HUES6 (cell line): Measurements from ENCODE around the gene BAG3.
A peak's percentile ranks its signal among the peaks of the same experiment; 100 is the strongest.

Experiments used
- H3K27ac ChIP-seq: 2 replicates; pipeline ENCODE4 v1.7.0; 2013; ENCODE audit warnings: low read depth, mild to moderate bottlenecking, low read length, inconsistent platforms
- H3K27me3 ChIP-seq: 2 replicates; pipeline ENCODE4 v1.6.1; 2013; ENCODE audit warnings: low read length; ENCODE audit not compliant: control insufficient read depth, insufficient read depth
- H3K36me3 ChIP-seq: 2 replicates; pipeline ENCODE4 v1.6.1; 2013; ENCODE audit warnings: low read length; ENCODE audit not compliant: control insufficient read depth, insufficient read depth
- H3K4me1 ChIP-seq: 2 replicates; pipeline ENCODE4 v1.6.1; 2013; ENCODE audit warnings: low read length; ENCODE audit not compliant: control insufficient read depth, insufficient read depth
- H3K4me3 ChIP-seq: 2 replicates; pipeline ENCODE4 v1.5.1; 2013; ENCODE audit warnings: low read depth, low read length
- H3K9ac ChIP-seq: one replicate; pipeline ENCODE4 v1.6.1; 2013; ENCODE audit warnings: mild to moderate bottlenecking, low read length
- H3K9me3 ChIP-seq: 2 replicates; pipeline ENCODE4 v1.6.1; 2013; ENCODE audit warnings: low read depth, low read length; ENCODE audit not compliant: control insufficient read depth, insufficient read depth

The BAG3 gene

DNA sequence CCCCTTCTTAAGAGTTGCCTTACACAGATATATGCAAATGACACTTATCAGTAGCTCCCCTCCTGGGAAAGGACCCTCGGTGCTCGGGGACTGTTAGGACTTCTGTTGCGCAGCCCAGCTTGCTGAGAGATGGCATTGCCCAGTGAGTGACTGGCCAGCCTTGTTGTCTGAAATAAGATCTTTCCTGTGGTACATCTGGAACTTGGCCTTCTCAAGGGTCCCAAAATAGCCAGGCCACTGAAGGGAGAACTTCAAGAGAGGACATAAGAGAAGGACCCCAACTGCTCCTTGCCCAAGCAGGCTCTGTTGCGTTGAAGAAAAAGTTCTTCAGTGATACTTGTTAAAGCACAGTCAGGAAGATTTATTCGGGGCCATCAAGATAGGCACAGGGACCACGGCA is 17.3 kb downstream of the BAG3 start:
- no peaks in the 10 kb centered on the region for H3K27me3 ChIP-seq
- no peak overlapping the region; the same call in 1 of the 2 replicates for H3K27ac ChIP-seq
- H3K9ac ChIP-seq = peak overlapping the region; percentile 20
- no peaks in the 10 kb centered on the region for H3K9me3 ChIP-seq
- H3K4me3 ChIP-seq = no peak overlapping the region
- peaks cover 26% of the 10 kb centered on the region for H3K4me1 ChIP-seq
- H3K36me3 ChIP-seq = peaks cover 34% of the 10 kb centered on the region

- Histone ChIP-seq H3K4me1 (peaks cover 29% of the 10 kb centered on the region), H3K27ac (no peak overlapping the region), H3K36me3 (peaks cover 43% of the 10 kb centered on the region), H3K4me3 (no peak overlapping the region), H3K9ac (no peak overlapping the region), H3K9me3 (no peaks in the 10 kb centered on the region), H3K27me3 (no peaks in the 10 kb centered on the region)
These were observed 18.2 kb downstream of the BAG3 start for GRCh38 chr10:119669331-119669730.

DNA sequence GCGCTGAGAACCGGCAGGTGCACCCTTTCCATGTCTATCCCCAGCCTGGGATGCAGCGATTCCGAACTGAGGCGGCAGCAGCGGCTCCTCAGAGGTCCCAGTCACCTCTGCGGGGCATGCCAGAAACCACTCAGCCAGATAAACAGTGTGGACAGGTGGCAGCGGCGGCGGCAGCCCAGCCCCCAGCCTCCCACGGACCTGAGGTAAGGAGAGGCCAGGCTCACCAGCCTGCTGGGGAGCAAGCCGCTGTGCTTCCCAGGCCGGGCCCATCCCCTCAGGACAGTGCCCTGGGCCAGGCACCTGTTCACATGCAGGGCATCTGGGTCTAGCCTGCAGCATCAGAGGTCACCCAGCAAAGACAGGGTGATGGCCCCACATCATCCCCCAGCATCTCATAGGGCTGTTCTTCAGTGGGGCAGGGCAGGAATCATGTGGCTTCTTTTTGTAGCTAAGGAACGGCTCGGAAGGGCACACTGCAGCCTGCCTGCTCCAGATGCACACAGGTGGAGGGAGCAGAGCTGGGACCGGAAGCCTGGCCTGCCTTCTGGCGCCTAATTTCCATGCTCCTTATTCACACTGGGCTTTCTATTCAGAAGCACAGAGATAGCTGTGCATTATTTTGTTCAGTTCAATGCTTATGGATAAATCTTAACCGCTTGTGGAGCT is 18.9 kb downstream of the BAG3 start:
- Histone ChIP-seq H3K36me3 (peaks cover 48% of the 10 kb centered on the region), H3K27me3 (no peaks in the 10 kb centered on the region), H3K27ac (no peak overlapping the region), H3K9ac (no peak overlapping the region), H3K4me1 (peaks cover 29% of the 10 kb centered on the region), H3K9me3 (no peaks in the 10 kb centered on the region), H3K4me3 (no peak overlapping the region)

DNA sequence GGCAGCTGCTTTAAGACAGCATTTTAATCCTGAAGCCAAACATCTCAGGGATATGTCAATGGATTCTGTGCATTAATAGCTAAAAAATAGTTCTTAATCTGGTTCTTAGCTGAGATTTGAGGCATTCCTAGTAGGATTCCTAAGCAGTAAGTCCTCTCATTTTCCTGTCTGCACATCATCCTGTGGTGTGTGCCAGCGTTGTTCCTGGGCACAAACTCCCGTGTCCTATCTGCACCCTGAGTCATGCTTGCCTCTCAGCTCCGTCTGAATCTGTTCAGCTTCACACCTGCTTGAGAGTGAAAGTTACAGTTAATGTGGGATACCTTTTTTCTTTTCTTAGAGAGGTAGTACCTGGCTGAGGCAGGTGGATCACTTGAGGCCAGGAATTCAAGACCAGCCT is 19.5 kb downstream of the BAG3 start:
- H3K4me3 ChIP-seq = no peak overlapping the region
- no peaks in the 10 kb centered on the region for H3K9me3 ChIP-seq
- no peak overlapping the region for H3K27ac ChIP-seq
- peaks cover 29% of the 10 kb centered on the region for H3K4me1 ChIP-seq
- peaks cover 49% of the 10 kb centered on the region for H3K36me3 ChIP-seq
- no peak overlapping the region for H3K9ac ChIP-seq
- no peaks in the 10 kb centered on the region for H3K27me3 ChIP-seq

DNA sequence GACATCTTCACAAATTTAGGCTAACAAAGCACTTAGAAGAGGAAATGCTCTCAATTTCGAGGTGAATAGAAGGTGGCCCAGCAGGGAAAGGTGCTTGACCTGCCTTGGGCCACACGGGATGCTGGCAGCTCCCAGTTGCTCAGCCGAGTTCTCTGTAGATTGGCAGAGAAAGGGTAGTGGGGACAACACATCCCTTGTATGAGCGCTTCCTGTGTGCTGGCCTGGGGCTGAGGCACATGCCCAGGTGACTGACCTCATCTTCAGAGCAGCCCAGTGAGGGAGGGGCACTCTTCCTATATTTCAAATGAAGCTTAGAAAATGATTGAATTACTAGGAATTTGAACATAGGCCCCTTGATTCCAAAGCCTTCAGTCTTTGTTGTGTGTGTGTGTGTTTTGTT is 20.2 kb downstream of the BAG3 start:
- Histone ChIP-seq H3K27ac (no peak overlapping the region), H3K4me1 (peaks cover 29% of the 10 kb centered on the region), H3K36me3 (peaks cover 51% of the 10 kb centered on the region)

GRCh38 chr10:119672291-119672690 is 21.1 kb downstream of the BAG3 start:
- Histone ChIP-seq H3K27ac (no peak overlapping the region), H3K4me3 (no peak overlapping the region), H3K27me3 (no peaks in the 10 kb centered on the region), H3K4me1 (peaks cover 27% of the 10 kb centered on the region), H3K36me3 (peaks cover 60% of the 10 kb centered on the region), H3K9me3 (no peaks in the 10 kb centered on the region), H3K9ac (no peak overlapping the region)

More for the DNA sequence above, 20.2 kb downstream of the BAG3 start:
- no peaks in the 10 kb centered on the region for H3K27me3 ChIP-seq
- no peak overlapping the region for H3K9ac ChIP-seq
- no peak overlapping the region for H3K4me3 ChIP-seq
- no peaks in the 10 kb centered on the region for H3K9me3 ChIP-seq

GRCh38 chr10:119673271-119673670 is 22.1 kb downstream of the BAG3 start:
- peaks cover 18% of the 10 kb centered on the region; the same call in 1 of the 2 replicates for H3K4me1 ChIP-seq
- H3K36me3 ChIP-seq = peaks cover 68% of the 10 kb centered on the region
- no peaks in the 10 kb centered on the region for H3K27me3 ChIP-seq
- no peak overlapping the region for H3K9ac ChIP-seq
- H3K4me3 ChIP-seq = no peak overlapping the region
- H3K27ac ChIP-seq = no peak overlapping the region
- H3K9me3 ChIP-seq = no peaks in the 10 kb centered on the region

- no peak overlapping the region for H3K27ac ChIP-seq
- no peak overlapping the region for H3K9ac ChIP-seq
- peaks cover 9% of the 10 kb centered on the region; the same call in 1 of the 2 replicates for H3K4me1 ChIP-seq
- peaks cover 60% of the 10 kb centered on the region for H3K36me3 ChIP-seq
- H3K27me3 ChIP-seq = no peaks in the 10 kb centered on the region
- no peak overlapping the region for H3K4me3 ChIP-seq
- no peaks in the 10 kb centered on the region for H3K9me3 ChIP-seq
These were observed 24.4 kb downstream of the BAG3 start for GRCh38 chr10:119675483-119676170.

DNA sequence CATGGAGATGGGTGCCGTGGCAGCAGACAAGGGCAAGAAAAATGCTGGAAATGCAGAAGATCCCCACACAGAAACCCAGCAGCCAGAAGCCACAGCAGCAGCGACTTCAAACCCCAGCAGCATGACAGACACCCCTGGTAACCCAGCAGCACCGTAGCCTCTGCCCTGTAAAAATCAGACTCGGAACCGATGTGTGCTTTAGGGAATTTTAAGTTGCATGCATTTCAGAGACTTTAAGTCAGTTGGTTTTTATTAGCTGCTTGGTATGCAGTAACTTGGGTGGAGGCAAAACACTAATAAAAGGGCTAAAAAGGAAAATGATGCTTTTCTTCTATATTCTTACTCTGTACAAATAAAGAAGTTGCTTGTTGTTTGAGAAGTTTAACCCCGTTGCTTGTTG is 25.9 kb downstream of the BAG3 start:
- Histone ChIP-seq H3K9ac (no peak overlapping the region), H3K9me3 (peaks cover 8% of the 10 kb centered on the region), H3K36me3 (peaks cover 52% of the 10 kb centered on the region), H3K4me3 (no peak overlapping the region), H3K27ac (no peak overlapping the region), H3K27me3 (no peaks in the 10 kb centered on the region), H3K4me1 (peaks cover 9% of the 10 kb centered on the region; the same call in 1 of the 2 replicates)

DNA sequence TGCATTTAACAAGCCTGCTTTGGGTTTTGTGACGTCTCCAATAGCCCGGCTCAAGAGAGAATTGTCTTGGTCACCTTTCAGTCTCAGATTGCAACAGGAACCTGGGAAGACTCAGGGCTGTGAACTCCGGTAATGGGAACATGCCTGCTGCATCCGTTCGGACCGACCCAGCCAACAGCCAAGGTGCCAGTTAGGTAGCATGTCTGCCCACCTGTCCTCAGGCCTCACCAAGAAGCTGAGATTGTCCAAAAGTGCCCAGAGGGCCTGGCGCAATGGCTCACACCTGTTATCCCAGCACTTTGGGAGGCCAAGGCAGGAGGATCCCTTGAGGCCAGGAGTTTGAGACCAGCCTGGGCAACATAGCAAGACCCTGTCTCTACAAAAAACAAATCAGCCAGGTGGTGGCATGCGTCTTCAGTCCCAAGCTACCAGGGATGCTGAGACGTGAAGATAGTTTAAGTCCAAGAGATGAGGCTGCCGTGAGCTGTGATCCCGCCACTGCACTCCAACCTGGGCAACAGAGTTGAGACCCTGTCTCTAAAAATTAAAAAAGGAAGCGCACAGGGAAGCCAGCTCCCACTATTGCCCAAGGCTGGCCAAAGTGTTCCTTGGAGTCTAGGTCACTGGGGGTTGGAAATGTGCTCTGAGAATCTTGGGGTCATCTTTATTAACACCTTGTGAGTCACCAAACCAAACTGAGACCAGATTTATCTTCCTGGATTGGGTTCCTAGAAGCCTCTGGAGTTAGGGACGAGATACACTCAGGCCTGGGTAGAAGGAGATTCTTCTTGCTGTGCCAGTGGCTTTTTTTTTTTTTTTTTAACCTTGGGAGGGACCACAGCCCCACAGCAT is 26.9 kb downstream of the BAG3 start:
- Histone ChIP-seq H3K36me3 (peaks cover 42% of the 10 kb centered on the region), H3K27me3 (no peaks in the 10 kb centered on the region), H3K4me1 (peaks cover 6% of the 10 kb centered on the region; the same call in 1 of the 2 replicates), H3K4me3 (no peak overlapping the region), H3K27ac (no peak overlapping the region), H3K9me3 (peaks cover 8% of the 10 kb centered on the region), H3K9ac (no peak overlapping the region)

GRCh38 chr10:119679480-119679829 is 28.3 kb downstream of the BAG3 start:
- Histone ChIP-seq H3K4me1 (no peaks in the 10 kb centered on the region), H3K27me3 (no peaks in the 10 kb centered on the region), H3K4me3 (no peak overlapping the region), H3K9ac (no peak overlapping the region), H3K36me3 (peaks cover 29% of the 10 kb centered on the region), H3K27ac (no peak overlapping the region), H3K9me3 (peaks cover 8% of the 10 kb centered on the region)
